ENCODE results near the gene UNC13C. TPM values are rescaled to one million over a fixed set of nuclear protein-coding genes. Genes with fewer than 3 reads are reported as not detected.

UNC13C gene
- total and polyA plus RNA-seq, 8 donors = 0.03 to 6.4 (median 2.3) TPM; not detected in 3

GRCh38 chr15:54354341-54354740 lies 376.1 kb downstream of the UNC13C start:
- H3K27ac ChIP-seq = no peak overlapping the region
- whole genome bisulfite sequencing, 5 donors = 48 to 91% (median 76%) methylated on average over 1 of the region's 1 CpG
- no peaks in the 10 kb centered on the region for H3K4me1 ChIP-seq
- no peaks in the 10 kb centered on the region for H3K36me3 ChIP-seq
- no peaks in the 10 kb centered on the region for H3K27me3 ChIP-seq
- no peak for DNase-seq
- TF ChIP-seq CTCF (IDR thresholded peaks at IDR 0.05) (no peak), POLR2AphosphoS5 (IDR thresholded peaks at IDR 0.05) (no peak), POLR2A (IDR thresholded peaks at IDR 0.05) (no peak), EP300 (IDR thresholded peaks at IDR 0.05) (no peak)
- intact Hi-C loops (cut with DNase I; ENCODE audit: low total_unique reads) = no loop called here
- H3K4me3 ChIP-seq = no peak overlapping the region
- peaks cover 0 to 15% (median 2%) of the 10 kb centered on the region in 4 donors for H3K9me3 ChIP-seq

GRCh38 chr15:54364961-54365360 lies 386.7 kb downstream of the UNC13C start:
- 60 to 83% (median 72%) methylated on average over 3 of the region's 3 CpGs for WGBS, 5 donors
- H3K27me3 ChIP-seq = no peaks in the 10 kb centered on the region
- DNase-seq = no peak
- no peak for TF ChIP-seq POLR2AphosphoS5 (IDR thresholded peaks at IDR 0.05)
- TF ChIP-seq EP300 (IDR thresholded peaks at IDR 0.05) = no peak
- TF ChIP-seq CTCF (IDR thresholded peaks at IDR 0.05) = no peak
- no peak overlapping the region for H3K27ac ChIP-seq
- peaks cover 0 to 24% (median 12%) of the 10 kb centered on the region in 4 donors for H3K9me3 ChIP-seq
- H3K4me1 ChIP-seq = no peaks in the 10 kb centered on the region
- H3K4me3 ChIP-seq = no peak overlapping the region
- H3K36me3 ChIP-seq = no peaks in the 10 kb centered on the region
- intact Hi-C loops (cut with DNase I; ENCODE audit: low total_unique reads) = no loop called here

- Histone ChIP-seq H3K4me3 (no peak overlapping the region), H3K36me3 (no peaks in the 10 kb centered on the region), H3K27me3 (no peaks in the 10 kb centered on the region), H3K27ac (no peak overlapping the region), H3K9me3 (peaks cover 0 to 19% (median 9%) of the 10 kb centered on the region in 4 donors), H3K4me1 (no peaks in the 10 kb centered on the region)
- WGBS, 5 donors = 83 to 96% (median 87%) methylated on average over 2 of the region's 2 CpGs
- DNase-seq = no peak
- no peak for TF ChIP-seq EP300 (IDR thresholded peaks at IDR 0.05)
- TF ChIP-seq CTCF (IDR thresholded peaks at IDR 0.05) = no peak
- TF ChIP-seq POLR2AphosphoS5 (IDR thresholded peaks at IDR 0.05) = no peak
- TF ChIP-seq POLR2A (IDR thresholded peaks at IDR 0.05) = no peak
- intact Hi-C loops (cut with DNase I; ENCODE audit: low total_unique reads) = no loop called here
Observed at GRCh38 chr15:54373332-54373731, 395.1 kb downstream of the UNC13C start.

GRCh38 chr15:54374184-54374952 lies 396.1 kb downstream of the UNC13C start:
- no peaks in the 10 kb centered on the region for H3K4me1 ChIP-seq
- H3K27ac ChIP-seq = no peak overlapping the region
- no peak overlapping the region for H3K4me3 ChIP-seq
- peak in 1 of 2 donors; percentile 13 for DNase-seq
- TF ChIP-seq EP300 (IDR thresholded peaks at IDR 0.05) = no peak
- no peak for TF ChIP-seq CTCF (IDR thresholded peaks at IDR 0.05)
- TF ChIP-seq POLR2A (IDR thresholded peaks at IDR 0.05) = no peak
- no peak for TF ChIP-seq POLR2AphosphoS5 (IDR thresholded peaks at IDR 0.05)
- WGBS, 5 donors = 71 to 89% (median 79%) methylated on average over 5 of the region's 5 CpGs
- intact Hi-C loops (cut with DNase I; ENCODE audit: low total_unique reads) = no loop called here
- H3K9me3 ChIP-seq = peaks cover 0 to 19% (median 9%) of the 10 kb centered on the region in 4 donors
- no peaks in the 10 kb centered on the region for H3K27me3 ChIP-seq
- no peaks in the 10 kb centered on the region for H3K36me3 ChIP-seq
